GM21447 (cell line): ENCODE data around the gene WDR31.
"Not testable (repeated sequence)": the region's sequence is repeated elsewhere in the genome, so short reads cannot be mapped to it uniquely, and the experiment has no call there.

Experiments used
- ATAC-seq: cut with Tn5 transposase; IDR thresholded peaks from one replicate; pipeline ENCODE4 v1.9.1; 2021; ENCODE audit not compliant: unreplicated experiment

Gene WDR31

GRCh38 chr9:113298924-113299770 lies 40.9 kb downstream of the WDR31 start:
- no peak for ATAC-seq

DNA sequence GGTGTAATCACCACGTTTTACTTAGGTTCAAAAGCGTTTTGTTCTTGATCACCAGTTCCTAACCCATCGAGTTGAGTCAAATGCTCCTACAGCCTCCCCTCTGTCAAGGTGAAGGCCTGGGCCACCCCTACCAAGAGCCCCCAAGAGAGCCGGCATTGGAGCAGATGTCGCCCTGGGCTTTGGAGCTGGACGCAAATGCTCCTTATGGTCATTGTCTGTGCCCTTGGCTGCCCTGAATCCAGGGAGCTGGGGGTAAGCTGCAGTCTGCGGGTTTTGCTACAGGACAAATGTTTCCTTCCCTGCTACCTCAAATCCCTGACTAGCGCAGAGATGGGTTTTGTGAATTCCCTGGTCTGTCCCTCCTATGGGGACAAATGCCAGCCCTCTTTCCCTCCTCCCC lies 41.8 kb downstream of the WDR31 start:
- ATAC-seq = no peak

DNA sequence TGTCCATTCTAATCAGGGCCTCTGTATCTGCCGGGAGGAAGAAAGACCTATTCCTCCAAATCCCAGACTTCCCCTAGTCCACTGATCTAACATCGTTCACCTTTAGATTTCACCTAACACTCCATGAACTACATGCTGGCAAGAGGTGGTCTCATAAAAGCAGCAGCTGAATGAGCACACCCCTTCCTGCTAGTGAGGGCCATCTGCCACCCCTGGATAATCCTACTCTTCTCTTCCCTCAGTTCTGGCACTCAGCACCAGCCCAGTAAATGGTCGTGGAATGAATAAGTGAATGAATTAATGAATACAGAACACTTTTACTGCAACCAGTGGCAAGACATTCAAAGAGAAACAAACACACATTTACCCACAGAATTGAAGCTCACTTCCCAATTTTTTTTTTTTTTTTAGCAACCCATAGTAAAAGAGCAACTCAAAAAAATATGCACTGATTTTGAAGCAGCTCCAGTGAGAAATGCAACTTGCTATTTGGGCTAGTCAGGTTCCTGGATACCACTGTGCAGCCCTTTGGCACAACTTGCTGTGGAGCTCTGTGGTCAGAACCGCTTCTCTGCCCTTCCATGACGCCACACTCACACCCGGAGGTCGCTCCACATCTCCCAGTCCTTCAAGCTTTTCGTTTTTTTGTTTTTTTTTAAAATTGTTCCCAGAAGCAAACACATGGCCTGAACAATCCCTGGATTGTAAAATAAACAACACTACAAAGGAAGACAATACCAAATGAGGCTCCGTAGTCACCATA lies 43.1 kb downstream of the WDR31 start:
- ATAC-seq = no peak

- ATAC-seq = not testable (repeated sequence)
Measured at GRCh38 chr9:113296247-113296646, 43.8 kb downstream of the WDR31 start.

- ATAC-seq = no peak
Measured at GRCh38 chr9:113293285-113293878, 46.7 kb downstream of the WDR31 start.

GRCh38 chr9:113290052-113290607 lies 49.9 kb downstream of the WDR31 start:
- ATAC-seq = no peak

DNA sequence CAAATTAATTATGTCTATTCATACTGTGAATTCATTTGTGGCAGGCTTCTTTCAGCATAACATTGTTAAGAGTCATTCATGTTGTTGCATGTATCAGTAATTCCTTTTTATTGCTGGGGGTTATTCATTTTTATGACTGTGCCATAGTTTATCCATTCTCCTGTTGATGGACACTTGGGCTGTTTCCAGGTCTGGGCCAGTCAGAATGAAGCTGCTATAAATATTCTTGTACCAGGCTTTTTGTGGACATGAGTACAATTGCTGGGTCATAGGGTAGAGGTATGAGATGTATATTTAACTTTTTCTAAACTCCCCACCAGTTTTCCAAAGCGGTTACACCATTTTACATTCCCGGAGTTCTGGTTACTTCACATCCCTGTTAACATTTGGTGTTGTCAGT lies 51.0 kb downstream of the WDR31 start:
- ATAC-seq = no peak

DNA sequence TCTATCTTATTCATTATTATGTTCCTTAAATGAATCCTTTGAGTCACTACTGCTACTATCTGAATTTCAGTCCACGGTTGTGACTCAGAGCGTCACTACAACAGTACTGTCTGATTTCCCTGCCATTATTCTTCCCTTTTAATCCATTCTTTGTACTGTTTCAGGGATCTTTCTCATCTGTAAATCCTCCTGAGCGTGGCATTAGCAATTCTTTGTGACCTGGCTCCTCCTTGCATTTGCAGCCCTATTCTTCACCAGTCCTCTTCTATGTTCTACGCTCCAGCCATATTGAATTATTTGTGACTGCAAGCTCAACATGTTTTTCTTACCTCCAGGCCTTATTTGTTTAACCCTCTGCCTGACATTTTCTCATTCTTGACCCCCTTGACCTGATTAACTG lies 58.7 kb downstream of the WDR31 start:
- no peak for ATAC-seq

DNA sequence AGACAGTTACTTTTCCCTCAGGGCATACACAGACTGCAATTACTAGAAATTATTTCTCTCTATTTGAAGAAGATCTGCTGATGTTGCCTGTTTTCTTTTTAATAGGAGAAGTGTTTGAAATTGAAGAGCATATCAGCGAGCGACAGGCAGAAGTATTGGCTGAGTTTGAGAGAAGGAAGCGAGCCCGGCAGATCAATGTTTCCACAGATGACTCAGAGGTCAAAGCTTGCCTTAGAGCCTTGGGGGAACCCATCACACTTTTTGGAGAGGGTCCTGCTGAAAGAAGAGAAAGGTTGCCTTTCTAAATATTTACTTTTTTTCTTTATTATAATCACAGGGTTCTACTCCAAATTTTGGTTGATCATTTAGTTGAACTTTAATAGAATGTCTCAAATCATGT lies 61.2 kb downstream of the WDR31 start:
- ATAC-seq = no peak

DNA sequence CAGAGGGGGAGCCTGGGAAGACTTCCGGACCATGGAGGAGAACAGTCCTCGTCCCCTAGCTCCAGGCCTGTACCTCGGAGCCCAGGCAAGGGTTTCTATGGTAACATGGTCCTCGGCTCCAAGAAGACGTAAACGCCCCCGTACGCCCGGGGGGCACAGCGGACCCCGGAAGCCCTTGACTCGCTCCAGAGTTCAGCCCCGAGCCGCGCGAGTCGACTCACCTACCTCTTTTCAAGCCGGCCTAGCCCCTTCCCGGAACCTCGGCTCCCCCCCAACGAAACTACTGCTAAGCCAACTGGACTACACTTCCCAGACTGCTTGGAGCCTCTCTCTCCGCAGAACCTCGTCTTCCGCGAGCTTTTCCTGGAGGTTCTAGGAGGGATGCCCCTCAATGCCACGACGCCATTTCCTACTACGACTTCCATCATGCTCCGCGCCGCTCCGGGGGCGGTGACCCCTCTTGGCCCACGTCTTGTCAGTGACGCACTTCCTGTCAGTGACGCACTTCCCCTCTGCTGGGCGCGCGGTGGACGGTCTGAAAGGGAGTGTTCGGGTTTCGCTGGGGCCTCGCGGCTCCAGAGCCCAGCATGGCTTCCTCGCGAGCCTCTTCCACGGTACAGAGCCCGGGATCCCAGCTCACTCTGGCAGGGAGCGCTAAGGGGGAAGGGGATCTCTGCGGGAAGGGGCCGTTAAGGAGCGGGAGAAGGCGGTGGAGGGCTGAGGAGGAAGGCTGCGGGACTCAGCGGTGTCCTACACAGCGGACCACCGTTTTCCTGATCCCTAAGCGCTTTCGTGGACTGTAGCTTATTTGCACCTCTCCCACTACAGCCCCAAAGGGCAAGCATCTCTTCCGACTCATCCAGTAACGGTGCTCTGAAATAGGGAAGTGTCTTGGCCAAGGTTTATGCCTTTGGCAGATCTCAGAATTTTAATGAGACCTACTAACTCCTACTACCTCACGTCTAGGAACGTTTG lies 64.6 kb downstream of the WDR31 start, which contains the start of the genes CDC26 and PRPF4:
Gene CDC26, minus strand, starts transcription at position 416 of the 975 bp plus-strand sequence. CDS start 3,065 bp downstream, outside the sequence.
Gene PRPF4, plus strand, starts transcription at position 502 of the 975 bp plus-strand sequence. Its CDS starts 86 bp downstream, at position 588.
- peak; percentile 98 for ATAC-seq

- peak; percentile 8 for ATAC-seq
Measured at GRCh38 chr9:113274474-113275156, 65.5 kb downstream of the WDR31 start.

- no peak for ATAC-seq
Measured at GRCh38 chr9:113269871-113270270, 70.2 kb downstream of the WDR31 start.

GRCh38 chr9:113269355-113269754 lies 70.7 kb downstream of the WDR31 start:
- no peak for ATAC-seq

DNA sequence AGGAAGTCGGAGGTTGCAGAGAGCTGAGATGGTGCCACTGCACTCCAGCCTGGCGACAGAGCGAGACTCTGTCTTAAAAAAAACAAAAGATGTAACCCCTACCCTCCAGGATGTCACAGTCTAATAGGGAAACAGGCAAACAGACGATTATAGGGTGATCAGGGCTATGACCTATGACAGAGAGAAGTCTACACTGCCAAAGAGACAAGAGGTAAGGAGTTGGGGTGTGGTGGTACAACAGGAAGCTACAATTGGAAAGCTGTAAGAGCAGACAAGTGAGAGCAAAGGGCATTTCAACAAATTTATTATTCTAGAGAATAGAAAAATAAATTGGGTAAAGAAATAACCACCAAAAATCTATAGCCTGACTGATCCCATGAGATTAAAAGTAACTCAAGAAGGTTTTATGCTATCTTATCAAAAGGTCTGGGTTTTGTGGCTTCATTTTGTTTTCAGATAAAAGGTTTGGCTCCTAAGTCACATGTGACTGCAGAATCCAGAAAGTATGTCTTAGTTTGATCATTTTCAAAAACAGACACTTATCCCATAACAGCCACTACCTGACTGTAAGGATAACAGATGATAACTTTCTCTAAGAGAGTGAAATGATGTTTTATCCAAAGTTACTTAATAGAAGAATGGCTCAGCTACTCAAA lies 72.0 kb downstream of the WDR31 start:
- no peak for ATAC-seq

GRCh38 chr9:113266174-113266573 lies 73.9 kb downstream of the WDR31 start:
- ATAC-seq = no peak
